Activated T-cell treated with anti-CD3 and anti-CD28 coated beads, Interleukin-2, amount 50 U/mL, for 48 hours (primary cell): Measurements from ENCODE around the gene HOXD1.
A peak's percentile ranks its signal among the peaks of the same experiment; 100 is the strongest.

Source experiments
- DNase-seq, 2 experiments: peaks; one replicate each; pipeline ENCODE4 v3.0.0-alpha.2; 2020

HOXD1 gene

GRCh38 chr2:176187899-176188773 is at the start of gene HOXD1:
Gene HOXD1, plus strand, starts transcription at chr2:176188668. Its CDS starts 134 bp downstream, at chr2:176188802.
- peak in 1 of 2 experiments; percentile 38 for DNase-seq

GRCh38 chr2:176138923-176139660 is 49.4 kb upstream of the HOXD1 start:
- DNase-seq = peak; percentile 20 to 25

GRCh38 chr2:176139661-176140512 is 48.6 kb upstream of the HOXD1 start:
- DNase-seq = no peak

GRCh38 chr2:176140513-176141317 is 47.8 kb upstream of the HOXD1 start:
- DNase-seq = peak; percentile 82 to 85

- DNase-seq = no peak
Measured at GRCh38 chr2:176142281-176142680, 46.2 kb upstream of the HOXD1 start.

GRCh38 chr2:176145085-176145969 is 43.1 kb upstream of the HOXD1 start:
- DNase-seq = no peak

GRCh38 chr2:176146101-176146500 is 42.4 kb upstream of the HOXD1 start:
- no peak for DNase-seq

- no peak for DNase-seq
Measured at GRCh38 chr2:176146645-176147044, 41.8 kb upstream of the HOXD1 start.

GRCh38 chr2:176147210-176147799 is 41.2 kb upstream of the HOXD1 start:
- no peak for DNase-seq

- no peak for DNase-seq
Measured at GRCh38 chr2:176147800-176148496, 40.5 kb upstream of the HOXD1 start.

- DNase-seq = no peak
Measured at GRCh38 chr2:176148751-176149421, 39.6 kb upstream of the HOXD1 start.

GRCh38 chr2:176149481-176149938 is 39.0 kb upstream of the HOXD1 start:
- DNase-seq = no peak

- DNase-seq = no peak
Measured at GRCh38 chr2:176149939-176150583, 38.4 kb upstream of the HOXD1 start.

- no peak for DNase-seq
Measured at GRCh38 chr2:176150584-176151441, 37.7 kb upstream of the HOXD1 start.

GRCh38 chr2:176151442-176152287 is 36.8 kb upstream of the HOXD1 start, which contains the start of gene HOXD4:
Gene HOXD4, plus strand, starts transcription at chr2:176151550. Its CDS starts 84 bp downstream, at chr2:176151634.
- no peak for DNase-seq

- no peak for DNase-seq
Measured at GRCh38 chr2:176152350-176153181, 35.9 kb upstream of the HOXD1 start.
